NB4 (cell line): ENCODE data around the gene DPP9.

Experiments
- MYC ChIP-seq: IDR thresholded peaks from 2 replicates; pipeline ENCODE4 v1.6.1; 2011; ENCODE audit warnings: low read depth, low read length
- POLR2A ChIP-seq: IDR thresholded peaks from 2 replicates; pipeline ENCODE4 v1.6.1; 2011; ENCODE audit warnings: mild to moderate bottlenecking; ENCODE audit not compliant: insufficient read length; ENCODE audit errors: extremely low read depth
- TF ChIP-seq, protein P1 (sequence below): IDR thresholded peaks from one replicate; pipeline ENCODE4 v1.5.1; 2012; ENCODE audit warnings: low read depth, low read length
- TF ChIP-seq, protein P2 (sequence below): IDR thresholded peaks from 2 replicates; pipeline ENCODE4 v1.6.1; 2011; ENCODE audit warnings: low read depth, low read length

DNA sequence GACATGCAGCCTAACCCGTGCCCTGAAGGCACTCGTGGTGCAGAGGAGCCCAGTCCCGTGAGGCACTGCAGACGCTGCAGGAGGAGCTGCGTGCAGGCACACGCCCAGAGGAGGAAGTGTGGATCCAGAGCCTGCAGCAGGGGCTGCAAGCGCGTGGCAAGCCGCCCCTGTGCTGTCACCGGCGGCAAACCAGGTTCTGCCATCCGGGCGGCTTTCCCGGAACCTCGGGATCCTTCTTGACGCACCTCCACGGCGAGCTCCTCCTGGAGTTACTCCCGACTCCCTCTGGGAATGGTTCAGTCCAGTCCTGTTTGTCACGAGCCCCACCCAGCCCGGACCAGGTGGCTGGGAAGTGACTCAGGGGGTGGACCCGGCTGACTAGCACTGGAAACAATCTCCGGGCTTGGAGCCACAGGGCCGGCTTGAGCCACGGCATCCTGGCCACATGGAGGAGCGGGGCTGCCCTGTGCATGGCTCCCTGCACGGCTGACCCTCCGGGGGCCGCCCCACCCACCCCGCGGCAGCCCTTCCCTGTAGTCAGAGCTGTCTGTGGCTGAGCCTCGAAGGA, 10.2 kb downstream of the DPP9 start:
- TF ChIP-seq, protein P1, sequence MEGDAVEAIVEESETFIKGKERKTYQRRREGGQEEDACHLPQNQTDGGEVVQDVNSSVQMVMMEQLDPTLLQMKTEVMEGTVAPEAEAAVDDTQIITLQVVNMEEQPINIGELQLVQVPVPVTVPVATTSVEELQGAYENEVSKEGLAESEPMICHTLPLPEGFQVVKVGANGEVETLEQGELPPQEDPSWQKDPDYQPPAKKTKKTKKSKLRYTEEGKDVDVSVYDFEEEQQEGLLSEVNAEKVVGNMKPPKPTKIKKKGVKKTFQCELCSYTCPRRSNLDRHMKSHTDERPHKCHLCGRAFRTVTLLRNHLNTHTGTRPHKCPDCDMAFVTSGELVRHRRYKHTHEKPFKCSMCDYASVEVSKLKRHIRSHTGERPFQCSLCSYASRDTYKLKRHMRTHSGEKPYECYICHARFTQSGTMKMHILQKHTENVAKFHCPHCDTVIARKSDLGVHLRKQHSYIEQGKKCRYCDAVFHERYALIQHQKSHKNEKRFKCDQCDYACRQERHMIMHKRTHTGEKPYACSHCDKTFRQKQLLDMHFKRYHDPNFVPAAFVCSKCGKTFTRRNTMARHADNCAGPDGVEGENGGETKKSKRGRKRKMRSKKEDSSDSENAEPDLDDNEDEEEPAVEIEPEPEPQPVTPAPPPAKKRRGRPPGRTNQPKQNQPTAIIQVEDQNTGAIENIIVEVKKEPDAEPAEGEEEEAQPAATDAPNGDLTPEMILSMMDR, result no peak
- TF ChIP-seq MYC (no peak), POLR2A (no peak)
- TF ChIP-seq, protein P2, sequence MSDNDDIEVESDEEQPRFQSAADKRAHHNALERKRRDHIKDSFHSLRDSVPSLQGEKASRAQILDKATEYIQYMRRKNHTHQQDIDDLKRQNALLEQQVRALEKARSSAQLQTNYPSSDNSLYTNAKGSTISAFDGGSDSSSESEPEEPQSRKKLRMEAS, result no peak
